Testis (tissue), 3 donors: ENCODE data around the gene LDLRAD4. TPM values are rescaled to one million over a fixed set of nuclear protein-coding genes. Genes with fewer than 3 reads are reported as not detected.

Source experiments
- DNase-seq: peaks from one replicate; pipeline ENCODE4 v3.0.0-alpha.2; 2019
- H3K27ac ChIP-seq, 2 donors: fragments of 200-600 bp; sonication (generic); one replicate each; pipeline ENCODE4 v1.5.1; 2019
- H3K27me3 ChIP-seq: fragments of 200-600 bp; sonication (generic); one replicate; pipeline ENCODE4 v1.5.1; 2019
- H3K36me3 ChIP-seq: fragments of 200-600 bp; sonication (generic); one replicate; pipeline ENCODE4 v1.5.1; 2017; ENCODE audit warnings: low read depth; ENCODE audit errors: missing control alignments
- H3K4me1 ChIP-seq: fragments of 200-600 bp; sonication (generic); one replicate; pipeline ENCODE4 v1.5.1; 2019
- H3K4me3 ChIP-seq, 2 donors: fragments of 200-600 bp; sonication (generic); one replicate each; pipeline ENCODE4 v1.5.1; 2017 to 2019
- H3K9me3 ChIP-seq: fragments of 200-600 bp; sonication (generic); one replicate; pipeline ENCODE4 v1.5.1; 2017
- CTCF ChIP-seq, 3 experiments: fragments of 450-650 bp in 2 of 3; fragments of 200-600 bp in 1 of 3; sonication (generic) in 1 of 3; IDR thresholded peaks; one replicate each; pipeline ENCODE4 v1.5.1; 2016 to 2019; ENCODE audit warnings: antibody characterized with exemption in 3 of 3, mild to moderate bottlenecking in 2 of 3, moderate library complexity in 1 of 3
- POLR2A ChIP-seq: fragments of 450-650 bp; IDR thresholded peaks from one replicate; pipeline ENCODE4 v1.6.1; 2017; ENCODE audit warnings: antibody characterized with exemption, mild to moderate bottlenecking, moderate library complexity
- WGBS, 2 donors: methylation state at CpG; one replicate each; pipeline ENCODE4 v1.1.5; 2018; 5-methylcytosine and 5-hydroxymethylcytosine counted together
- intact Hi-C: fragments of 100-400 bp; cut with DNase I; formaldehyde crosslinking; loops from one replicate; pipeline ENCODE4 v1.15.1; 2023; ENCODE audit warnings: low total_unique reads
- polyA plus RNA-seq: library from polyadenylated mRNA; stranded (reverse); fragments of 350-450 nt; fragmentation: Illumina TruSeq; extraction: RNeasy Lipid Tissue Mini Kit (QIAGEN cat#74804); gene quantifications from one replicate; pipeline ENCODE4 v1.2.3, GENCODE V29; 2014; ENCODE audit warnings: low read depth, low replicate concordance; ENCODE audit not compliant: insufficient read depth
- total RNA-seq, 2 donors: library from RNA; depleted of rRNA; stranded (reverse); fragments of >200 nt; gene quantifications; one replicate each; pipeline ENCODE4 v1.2.3, GENCODE V29; 2016

LDLRAD4 gene
- total and polyA plus RNA-seq, 3 donors from 2014 or later, result 22.0 to 42.2 (median 25.9) TPM

DNA sequence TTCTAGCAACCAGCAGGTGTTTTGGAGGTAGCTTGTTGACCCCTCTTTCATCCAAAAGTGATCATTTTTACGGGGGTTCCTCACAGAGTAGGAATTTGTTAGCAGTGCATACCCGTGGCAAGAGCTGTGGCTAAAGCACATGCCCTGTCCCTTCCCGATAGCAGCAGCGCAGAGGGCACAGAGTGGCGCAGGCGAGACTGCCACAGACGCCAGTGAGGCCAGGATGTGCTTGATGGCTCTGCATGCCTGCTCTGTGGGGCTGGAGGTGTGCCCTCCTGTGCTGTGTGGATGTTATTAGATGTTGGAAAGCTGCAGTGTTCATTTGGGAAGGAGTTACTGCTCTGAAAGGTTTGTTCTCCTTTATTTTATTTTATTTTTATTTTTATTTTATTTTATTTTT is 354.2 kb downstream of the LDLRAD4 start:
- no peak for TF ChIP-seq POLR2A
- no peak for TF ChIP-seq CTCF (IDR thresholded peaks at IDR 0.05)
- no peaks in the 10 kb centered on the region for H3K9me3 ChIP-seq
- H3K27ac ChIP-seq, result no peak overlapping the region
- H3K36me3 ChIP-seq, result no peaks in the 10 kb centered on the region
- no peaks in the 10 kb centered on the region for H3K27me3 ChIP-seq
- WGBS, 2 donors, result 95 to 98% methylated on average over 7 of the region's 7 CpGs
- no peak overlapping the region for H3K4me3 ChIP-seq
- intact Hi-C loops, result no loop called here
- H3K4me1 ChIP-seq, result no peaks in the 10 kb centered on the region
- no peak for DNase-seq

DNA sequence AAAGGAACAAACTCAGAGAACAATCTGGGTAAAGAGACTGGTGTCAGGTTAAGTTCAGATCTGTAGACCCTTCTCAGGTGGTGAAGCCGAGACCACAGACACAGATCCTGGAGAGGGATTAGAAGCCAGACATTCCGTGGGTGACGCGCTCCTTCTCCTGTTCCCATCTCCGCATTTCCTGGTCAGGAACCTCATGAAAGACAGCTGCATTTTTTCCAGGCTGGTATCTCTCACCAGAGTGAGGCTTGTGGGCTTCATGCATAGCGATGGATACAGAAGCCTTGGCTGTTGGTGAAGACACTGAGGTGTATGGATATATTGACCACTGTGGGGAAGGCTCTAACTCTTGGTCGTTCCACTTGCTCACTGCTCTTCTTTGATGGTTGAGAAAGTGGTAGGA is 355.2 kb downstream of the LDLRAD4 start:
- no peak overlapping the region for H3K27ac ChIP-seq
- H3K27me3 ChIP-seq, result no peaks in the 10 kb centered on the region
- H3K9me3 ChIP-seq, result no peaks in the 10 kb centered on the region
- no peaks in the 10 kb centered on the region for H3K36me3 ChIP-seq
- DNase-seq, result no peak
- TF ChIP-seq POLR2A (no peak), CTCF (IDR thresholded peaks at IDR 0.05) (no peak)
- WGBS, 2 donors, result 93 to 95% methylated on average over 7 of the region's 7 CpGs
- H3K4me1 ChIP-seq, result no peaks in the 10 kb centered on the region
- no peak overlapping the region for H3K4me3 ChIP-seq
- intact Hi-C loops, result no loop called here

DNA sequence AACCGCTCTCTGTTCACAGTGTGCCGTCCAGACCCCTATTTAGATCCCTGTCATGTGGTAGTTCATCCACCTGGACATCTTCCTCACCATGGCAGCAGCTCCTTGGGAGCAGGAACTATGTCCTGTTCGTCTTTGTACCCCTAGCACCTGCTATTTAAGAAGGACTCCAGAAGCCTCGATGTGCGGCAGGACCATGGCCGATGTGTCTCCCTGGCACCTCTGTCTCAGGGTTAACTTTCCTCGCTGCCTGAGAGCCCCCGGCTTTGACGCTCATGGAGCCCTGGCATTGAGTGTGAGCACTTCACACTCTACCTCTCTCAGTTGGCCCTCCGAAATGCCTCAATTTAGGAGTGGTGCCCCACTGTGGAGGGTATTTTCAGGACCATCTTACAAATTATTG is 355.8 kb downstream of the LDLRAD4 start:
- Histone ChIP-seq H3K27ac (no peak overlapping the region), H3K9me3 (no peaks in the 10 kb centered on the region), H3K4me3 (no peak overlapping the region), H3K27me3 (no peaks in the 10 kb centered on the region), H3K4me1 (no peaks in the 10 kb centered on the region), H3K36me3 (no peaks in the 10 kb centered on the region)
- intact Hi-C loops, result no loop called here
- WGBS, 2 donors, result 92 to 95% methylated on average over 10 of the region's 10 CpGs
- no peak for TF ChIP-seq POLR2A
- TF ChIP-seq CTCF (IDR thresholded peaks at IDR 0.05), result no peak
- no peak for DNase-seq

- Histone ChIP-seq H3K4me1 (no peaks in the 10 kb centered on the region), H3K4me3 (no peak overlapping the region), H3K36me3 (no peaks in the 10 kb centered on the region), H3K9me3 (no peaks in the 10 kb centered on the region), H3K27me3 (no peaks in the 10 kb centered on the region), H3K27ac (no peak overlapping the region)
- DNase-seq, result no peak
- intact Hi-C loops, result no loop called here
- 56 to 69% methylated on average over 1 of the region's 1 CpG for WGBS, 2 donors
- no peak for TF ChIP-seq CTCF (IDR thresholded peaks at IDR 0.05)
- TF ChIP-seq POLR2A, result no peak
These were observed 356.2 kb downstream of the LDLRAD4 start for GRCh38 chr18:13574761-13575160.

DNA sequence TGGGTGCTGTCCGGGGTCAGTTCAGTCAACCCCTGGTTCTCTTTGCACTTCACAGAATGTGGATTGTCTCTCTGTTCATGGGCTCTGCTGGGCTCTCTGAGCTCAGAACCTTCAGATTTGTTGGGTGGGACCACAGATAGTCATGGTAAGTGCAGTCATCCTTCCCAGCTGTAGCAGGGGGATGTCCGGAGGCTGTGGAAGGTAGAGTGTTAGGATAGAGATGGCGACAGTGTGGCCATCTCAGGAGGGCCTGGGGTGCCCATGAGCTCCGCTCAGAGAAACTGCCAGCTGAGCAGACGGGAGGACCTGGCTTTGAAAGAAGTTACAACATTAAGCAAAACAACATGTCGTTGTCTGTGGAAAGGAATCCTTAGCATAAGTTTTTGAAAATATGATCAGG is 358.0 kb downstream of the LDLRAD4 start:
- Histone ChIP-seq H3K36me3 (no peaks in the 10 kb centered on the region), H3K27ac (no peak overlapping the region), H3K9me3 (no peaks in the 10 kb centered on the region), H3K27me3 (no peaks in the 10 kb centered on the region), H3K4me3 (no peak overlapping the region), H3K4me1 (no peaks in the 10 kb centered on the region)
- TF ChIP-seq CTCF (IDR thresholded peaks at IDR 0.05) (no peak), POLR2A (no peak)
- DNase-seq, result no peak
- WGBS, 2 donors, result 91 to 94% methylated on average over 6 of the region's 6 CpGs
- intact Hi-C loops, result no loop called here
